ENCODE measurements around the gene MS4A5. TPM values are rescaled to one million over a fixed set of nuclear protein-coding genes. Genes with fewer than 3 reads are reported as not detected.
"Not testable (repeated sequence)": the region's sequence is repeated elsewhere in the genome, so short reads cannot be mapped to it uniquely, and the experiment has no call there.

MS4A5 gene
- total RNA-seq, 2 experiments from 2014 or later: not detected

DNA sequence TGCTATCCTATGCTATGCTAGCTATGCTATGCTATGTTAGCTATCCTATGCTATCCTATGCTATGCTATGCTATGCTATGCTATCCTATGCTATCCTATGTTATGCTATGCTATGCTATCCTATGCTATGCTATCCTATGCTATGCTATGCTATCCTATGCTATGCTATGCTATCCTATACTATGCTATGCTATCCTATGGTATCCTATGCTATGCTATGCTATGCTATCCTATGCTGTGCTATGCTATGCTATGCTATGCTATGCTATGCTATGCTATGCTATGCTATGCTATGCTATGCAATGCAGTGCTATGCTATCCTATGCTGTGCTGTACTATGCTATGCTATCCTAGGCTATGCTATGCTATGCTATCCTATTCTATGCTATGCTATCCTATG is 17.7 kb downstream of the MS4A5 start:
- Mint-ChIP-seq H3K27ac (no peak overlapping the region), H3K4me3 (no peak overlapping the region), H3K27me3 (ENCODE audit: low read depth) (no peaks in the 10 kb centered on the region), H3K9me3 (ENCODE audit: insufficient read depth) (no peaks in the 10 kb centered on the region), H3K36me3 (ENCODE audit: low read depth) (no peaks in the 10 kb centered on the region), H3K4me1 (ENCODE audit: low read depth) (peaks cover 12% of the 10 kb centered on the region)
- ATAC-seq: no peak
- no peak for DNase-seq
- ChIA-PET POLR2A (no interaction called here), CTCF (interaction anchor here (1.6 kb wide), 1 partner anchor 84 kb away, joined by 6 read pairs; no protein-coding TSS in a partner anchor)

DNA sequence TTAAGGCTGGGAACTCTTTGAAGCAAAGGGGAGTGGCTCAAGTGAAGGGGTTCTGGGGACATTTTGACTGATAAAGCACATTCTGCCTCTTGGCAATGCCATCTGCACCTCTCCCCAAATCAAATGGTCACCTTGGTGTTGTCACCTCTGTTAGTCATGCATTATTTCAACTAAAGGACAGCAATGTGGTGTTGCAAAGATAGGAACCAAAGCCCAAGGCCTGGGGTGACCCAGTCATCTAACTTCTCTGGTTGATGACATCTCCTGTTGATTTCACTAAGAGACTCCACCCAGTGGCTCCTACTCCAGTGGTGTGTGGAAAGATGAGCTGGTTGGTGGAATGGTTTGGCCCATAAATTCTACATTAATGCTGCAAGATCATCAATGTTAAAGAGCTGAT is 18.5 kb downstream of the MS4A5 start:
- Mint-ChIP-seq H3K27me3 (ENCODE audit: low read depth) (no peaks in the 10 kb centered on the region), H3K36me3 (ENCODE audit: low read depth) (no peaks in the 10 kb centered on the region), H3K4me3 (no peak overlapping the region), H3K27ac (no peak overlapping the region), H3K9me3 (ENCODE audit: insufficient read depth) (no peaks in the 10 kb centered on the region), H3K4me1 (ENCODE audit: low read depth) (peaks cover 10% of the 10 kb centered on the region)
- ATAC-seq (no peak), DNase-seq (no peak)
- ChIA-PET CTCF (interaction anchor here (1.6 kb wide), 1 partner anchor 85 kb away, joined by 6 read pairs; no protein-coding TSS in a partner anchor), POLR2A (no interaction called here)

DNA sequence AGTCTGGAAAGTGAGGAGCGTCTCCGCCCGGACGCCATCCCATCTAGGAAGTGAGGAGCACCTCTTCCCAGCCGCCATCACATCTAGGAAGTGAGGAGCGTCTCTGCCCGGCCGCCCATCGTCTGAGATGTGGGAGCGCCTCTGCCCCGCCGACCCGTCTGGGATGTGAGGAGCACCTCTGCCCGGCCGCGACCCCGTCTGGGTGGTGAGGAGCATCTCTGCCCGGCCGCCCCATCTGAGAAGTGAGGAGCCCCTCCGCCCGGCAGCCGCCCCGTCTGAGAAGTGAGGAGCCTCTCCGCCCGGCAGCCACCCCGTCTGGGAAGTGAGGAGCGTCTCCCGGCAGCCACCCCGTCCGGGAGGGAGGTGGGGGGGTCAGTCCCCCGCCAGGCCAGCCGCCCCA is 21.8 kb downstream of the MS4A5 start:
- H3K9me3 Mint-ChIP-seq (ENCODE audit: insufficient read depth); DNase-seq; ATAC-seq; H3K27ac Mint-ChIP-seq; H3K4me3 Mint-ChIP-seq; CTCF ChIA-PET; H3K36me3 Mint-ChIP-seq (ENCODE audit: low read depth); POLR2A ChIA-PET; H3K4me1 Mint-ChIP-seq (ENCODE audit: low read depth); H3K27me3 Mint-ChIP-seq (ENCODE audit: low read depth): not testable (repeated sequence)

DNA sequence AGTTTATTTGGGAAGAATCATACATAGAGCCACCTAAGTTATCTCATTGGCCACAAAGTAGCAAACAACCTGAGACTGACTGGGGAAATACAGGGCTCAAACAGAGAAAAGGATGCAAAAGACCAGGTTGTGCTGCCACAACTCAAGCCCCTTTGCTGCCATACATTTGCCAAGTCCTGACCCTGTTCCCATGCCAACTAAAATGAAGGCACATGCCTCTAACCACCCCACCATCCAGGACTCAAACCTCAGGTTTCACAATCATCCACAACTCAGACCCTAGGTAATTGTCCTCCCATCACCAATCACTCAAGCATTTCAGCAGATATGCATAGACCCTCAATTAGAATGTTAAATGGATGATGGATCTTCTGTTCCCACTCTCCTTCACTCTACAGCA is 24.8 kb downstream of the MS4A5 start:
- Mint-ChIP-seq H3K4me3 (no peak overlapping the region), H3K36me3 (ENCODE audit: low read depth) (no peaks in the 10 kb centered on the region), H3K9me3 (ENCODE audit: insufficient read depth) (no peaks in the 10 kb centered on the region), H3K27me3 (ENCODE audit: low read depth) (peaks cover 13% of the 10 kb centered on the region), H3K4me1 (ENCODE audit: low read depth) (no peaks in the 10 kb centered on the region), H3K27ac (no peak overlapping the region)
- DNase-seq (no peak), ATAC-seq (no peak)
- POLR2A ChIA-PET: no interaction called here
- CTCF ChIA-PET: no interaction called here

DNA sequence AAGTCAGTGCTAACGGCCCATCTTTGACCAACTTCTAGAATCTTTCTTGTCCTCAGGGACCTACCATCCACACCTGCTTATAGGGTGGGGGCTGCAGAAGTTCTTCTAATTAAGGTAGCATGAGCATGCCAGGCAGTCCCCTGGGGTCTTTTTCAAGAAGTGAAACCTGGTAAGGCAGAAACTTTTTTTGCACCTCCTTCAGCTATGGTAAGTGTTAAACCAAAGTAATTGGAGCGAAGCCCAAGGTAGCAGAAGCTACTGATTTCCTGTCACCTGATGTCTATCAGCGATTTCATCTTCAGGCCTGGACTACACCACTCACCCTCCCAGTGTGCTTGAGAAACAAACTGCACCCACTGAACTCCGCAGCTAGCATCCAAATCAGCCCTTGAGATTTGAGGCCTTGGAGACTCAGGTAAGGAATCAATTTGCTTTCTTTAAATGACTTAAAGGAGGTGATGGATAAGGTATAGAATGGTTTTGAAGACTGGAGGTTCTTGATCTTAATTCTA is 26.2 kb downstream of the MS4A5 start, which contains the start of gene MS4A1:
TSS of gene MS4A1 (plus strand) at position 317 of the 512 bp plus-strand sequence. CDS start 6,528 bp downstream, outside the sequence.
- no peaks in the 10 kb centered on the region for H3K4me1 Mint-ChIP-seq (ENCODE audit: low read depth)
- ChIA-PET POLR2A (no interaction called here), CTCF (no interaction called here)
- no peak within 1 kb of the TSS for H3K27ac Mint-ChIP-seq
- ATAC-seq: no peak
- no peaks in the 10 kb centered on the region for H3K9me3 Mint-ChIP-seq (ENCODE audit: insufficient read depth)
- no peak within 1 kb of the TSS for H3K4me3 Mint-ChIP-seq
- no peak for DNase-seq
- H3K27me3 Mint-ChIP-seq (ENCODE audit: low read depth): peaks cover 14% of the 10 kb centered on the region
- no peaks in the 10 kb centered on the region for H3K36me3 Mint-ChIP-seq (ENCODE audit: low read depth)

DNA sequence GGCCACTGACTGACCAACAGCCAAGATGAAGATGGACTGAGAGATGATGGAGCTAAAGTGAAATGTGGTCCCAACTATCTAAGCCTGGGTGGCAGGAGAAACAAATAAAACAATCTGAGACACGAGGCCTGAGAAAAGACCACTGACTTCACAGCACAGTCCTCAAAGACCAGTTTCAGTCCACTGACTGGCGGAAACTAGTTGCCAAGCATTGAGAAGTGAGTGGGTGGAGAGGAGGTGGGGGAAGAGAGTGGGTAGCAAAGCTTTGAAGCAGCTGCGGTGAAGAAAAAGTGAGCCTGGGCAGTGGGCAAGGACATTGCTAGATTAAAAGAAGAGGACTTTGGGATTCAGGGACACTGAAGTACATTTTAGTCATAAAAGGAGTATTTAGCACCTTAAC is 28.2 kb downstream of the MS4A5 start:
- no peaks in the 10 kb centered on the region for H3K4me1 Mint-ChIP-seq (ENCODE audit: low read depth)
- ATAC-seq: no peak
- H3K36me3 Mint-ChIP-seq (ENCODE audit: low read depth): no peaks in the 10 kb centered on the region
- CTCF ChIA-PET: no interaction called here
- no peak overlapping the region for H3K27ac Mint-ChIP-seq
- POLR2A ChIA-PET: no interaction called here
- DNase-seq: no peak
- H3K4me3 Mint-ChIP-seq: no peak overlapping the region
- H3K27me3 Mint-ChIP-seq (ENCODE audit: low read depth): peaks cover 14% of the 10 kb centered on the region
- no peaks in the 10 kb centered on the region for H3K9me3 Mint-ChIP-seq (ENCODE audit: insufficient read depth)

DNA sequence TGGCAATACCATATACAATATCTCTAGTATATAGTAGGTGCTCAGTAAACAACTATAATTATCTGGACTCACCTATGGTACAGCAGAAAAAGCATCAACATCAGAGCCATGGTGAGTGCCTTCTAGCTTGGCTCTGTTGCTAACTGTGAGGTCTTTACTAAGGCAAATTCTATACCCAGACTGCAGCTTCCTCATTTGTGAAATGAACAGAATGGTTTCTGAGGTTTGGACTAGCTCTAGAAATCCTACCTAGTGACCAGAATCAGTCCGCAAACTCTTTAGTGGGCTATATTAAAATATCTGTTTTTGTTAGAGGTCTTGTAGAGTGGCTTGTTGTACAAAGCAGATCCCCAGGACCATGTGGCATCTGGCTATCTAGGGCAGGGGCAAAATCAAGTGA is 30.0 kb downstream of the MS4A5 start:
- H3K4me3 Mint-ChIP-seq: no peak overlapping the region
- ATAC-seq: no peak
- H3K36me3 Mint-ChIP-seq (ENCODE audit: low read depth): no peaks in the 10 kb centered on the region
- ChIA-PET CTCF (no interaction called here), POLR2A (no interaction called here)
- DNase-seq: no peak
- peaks cover 18% of the 10 kb centered on the region for H3K27me3 Mint-ChIP-seq (ENCODE audit: low read depth)
- H3K27ac Mint-ChIP-seq: no peak overlapping the region
- no peaks in the 10 kb centered on the region for H3K9me3 Mint-ChIP-seq (ENCODE audit: insufficient read depth)
- H3K4me1 Mint-ChIP-seq (ENCODE audit: low read depth): no peaks in the 10 kb centered on the region

DNA sequence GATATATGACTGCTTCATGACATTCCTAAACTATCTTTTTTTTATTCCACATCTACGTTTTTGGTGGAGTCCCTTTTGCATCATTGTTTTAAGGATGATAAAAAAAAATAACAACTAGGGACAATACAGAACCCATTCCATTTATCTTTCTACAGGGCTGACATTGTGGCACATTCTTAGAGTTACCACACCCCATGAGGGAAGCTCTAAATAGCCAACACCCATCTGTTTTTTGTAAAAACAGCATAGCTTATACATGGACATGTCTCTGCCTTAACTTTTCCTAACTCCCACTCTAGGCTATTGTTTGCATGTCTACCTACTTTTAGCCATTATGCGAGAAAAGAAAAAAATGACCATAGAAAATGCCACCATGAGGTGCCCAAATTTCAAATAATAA is 39.5 kb downstream of the MS4A5 start:
- peaks cover 20% of the 10 kb centered on the region for H3K27me3 Mint-ChIP-seq (ENCODE audit: low read depth)
- POLR2A ChIA-PET: no interaction called here

DNA sequence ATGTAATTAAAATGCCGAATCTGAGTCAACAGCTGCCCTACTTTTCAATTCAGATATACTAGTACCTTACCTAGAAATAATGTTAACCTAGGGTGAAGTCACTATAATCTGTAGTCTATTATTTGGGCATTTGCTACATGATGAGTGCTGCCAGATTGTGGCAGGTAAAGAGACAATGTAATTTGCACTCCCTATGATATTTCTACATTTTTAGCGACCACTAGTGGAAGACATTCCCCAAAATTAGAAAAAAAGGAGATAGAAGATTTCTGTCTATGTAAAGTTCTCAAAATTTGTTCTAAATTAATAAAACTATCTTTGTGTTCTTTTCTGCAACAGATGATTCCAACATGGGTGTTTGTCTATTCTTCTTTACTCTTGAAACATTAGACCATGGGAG is 40.4 kb downstream of the MS4A5 start:
- POLR2A ChIA-PET: no interaction called here
- no peak for ATAC-seq
- H3K4me3 Mint-ChIP-seq: no peak overlapping the region
- DNase-seq: no peak
- no peak overlapping the region for H3K27ac Mint-ChIP-seq
- no peaks in the 10 kb centered on the region for H3K36me3 Mint-ChIP-seq (ENCODE audit: low read depth)
- no peaks in the 10 kb centered on the region for H3K4me1 Mint-ChIP-seq (ENCODE audit: low read depth)
- H3K27me3 Mint-ChIP-seq (ENCODE audit: low read depth): peaks cover 20% of the 10 kb centered on the region
- CTCF ChIA-PET: no interaction called here
- H3K9me3 Mint-ChIP-seq (ENCODE audit: insufficient read depth): no peaks in the 10 kb centered on the region

More for the DNA sequence above, 39.5 kb downstream of the MS4A5 start:
- ATAC-seq: no peak
- no peaks in the 10 kb centered on the region for H3K9me3 Mint-ChIP-seq (ENCODE audit: insufficient read depth)
- no peak overlapping the region for H3K27ac Mint-ChIP-seq
- no peak overlapping the region for H3K4me3 Mint-ChIP-seq
- CTCF ChIA-PET: no interaction called here
- H3K36me3 Mint-ChIP-seq (ENCODE audit: low read depth): no peaks in the 10 kb centered on the region
- DNase-seq: no peak
- H3K4me1 Mint-ChIP-seq (ENCODE audit: low read depth): no peaks in the 10 kb centered on the region

DNA sequence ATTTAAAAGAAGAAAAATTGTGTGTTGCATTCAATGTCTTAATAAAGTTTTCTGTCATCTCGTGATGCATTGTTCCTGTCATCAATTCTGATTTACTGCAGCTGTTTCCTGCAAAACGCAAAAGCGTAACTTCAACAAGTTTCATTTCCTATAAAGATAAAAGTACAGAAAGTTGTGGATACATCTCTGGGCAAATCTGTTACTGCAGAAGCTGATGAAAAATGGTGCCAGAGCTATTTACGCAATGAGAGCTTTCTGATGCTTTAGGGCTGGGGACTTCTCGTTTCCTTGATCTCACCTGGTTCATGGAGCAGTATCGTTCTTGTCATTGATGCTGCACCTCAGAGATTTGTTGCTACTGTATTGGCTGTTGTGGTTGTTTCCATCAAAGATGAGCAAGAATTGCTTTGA is 47.7 kb downstream of the MS4A5 start:
- H3K4me3 Mint-ChIP-seq: no peak overlapping the region
- H3K36me3 Mint-ChIP-seq (ENCODE audit: low read depth): no peaks in the 10 kb centered on the region
- no peaks in the 10 kb centered on the region for H3K9me3 Mint-ChIP-seq (ENCODE audit: insufficient read depth)
- ChIA-PET CTCF (no interaction called here), POLR2A (no interaction called here)
- H3K27ac Mint-ChIP-seq: no peak overlapping the region
- no peak for DNase-seq
- ATAC-seq: no peak
- H3K4me1 Mint-ChIP-seq (ENCODE audit: low read depth): no peaks in the 10 kb centered on the region
- H3K27me3 Mint-ChIP-seq (ENCODE audit: low read depth): peaks cover 29% of the 10 kb centered on the region

DNA sequence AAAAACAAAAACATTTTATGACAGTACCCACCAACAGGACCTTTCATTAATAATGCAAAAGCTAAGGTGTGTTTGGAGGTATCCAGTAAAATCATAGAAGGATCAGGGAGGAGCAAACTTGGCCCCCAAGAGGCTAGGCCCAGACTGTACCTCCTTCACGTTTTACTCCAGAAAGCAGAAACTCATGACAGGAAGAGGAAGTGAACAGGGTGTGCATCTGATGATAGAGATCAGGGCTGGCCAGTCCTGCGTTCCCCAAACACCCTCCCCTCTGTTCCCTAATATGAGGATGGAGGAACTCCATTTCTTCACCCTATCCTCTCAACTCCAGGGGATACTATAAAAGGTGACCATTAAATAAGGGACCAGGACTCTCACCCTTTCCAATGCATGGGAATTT is 53.0 kb downstream of the MS4A5 start:
- Mint-ChIP-seq H3K27me3 (ENCODE audit: low read depth) (peaks cover 27% of the 10 kb centered on the region), H3K9me3 (ENCODE audit: insufficient read depth) (no peaks in the 10 kb centered on the region), H3K4me1 (ENCODE audit: low read depth) (peaks cover 4% of the 10 kb centered on the region), H3K4me3 (no peak overlapping the region), H3K27ac (no peak overlapping the region), H3K36me3 (ENCODE audit: low read depth) (no peaks in the 10 kb centered on the region)
- no peak for ATAC-seq
- ChIA-PET POLR2A (no interaction called here), CTCF (no interaction called here)
- no peak for DNase-seq

DNA sequence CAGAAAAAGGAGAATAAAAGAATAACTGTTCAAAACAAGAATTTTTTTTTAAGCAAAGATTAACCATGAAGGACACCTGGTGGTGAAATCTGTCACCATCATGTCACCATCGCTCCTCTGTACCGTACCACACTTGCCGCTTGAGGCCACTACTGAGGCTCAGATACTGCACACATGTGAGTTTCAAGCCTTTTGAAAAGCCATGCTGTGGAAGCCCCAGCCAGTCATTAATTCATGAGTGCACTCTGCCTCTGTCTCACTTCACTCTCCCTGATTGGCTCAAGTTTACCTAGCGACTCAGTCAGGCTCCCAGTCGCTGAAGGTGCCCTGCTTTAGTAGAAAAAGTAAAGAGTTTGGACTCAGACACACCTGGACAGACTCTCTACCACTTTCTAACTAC is 56.6 kb downstream of the MS4A5 start:
- no peak for ATAC-seq
- no peak for DNase-seq
- CTCF ChIA-PET: interaction anchor here (1.3 kb wide), 1 partner anchor 123 kb away, joined by 5 read pairs; no protein-coding TSS in a partner anchor
- Mint-ChIP-seq H3K9me3 (ENCODE audit: insufficient read depth) (no peaks in the 10 kb centered on the region), H3K27ac (no peak overlapping the region), H3K27me3 (ENCODE audit: low read depth) (peaks cover 13% of the 10 kb centered on the region), H3K4me1 (ENCODE audit: low read depth) (peaks cover 4% of the 10 kb centered on the region), H3K36me3 (ENCODE audit: low read depth) (no peaks in the 10 kb centered on the region), H3K4me3 (no peak overlapping the region)
- POLR2A ChIA-PET: no interaction called here

DNA sequence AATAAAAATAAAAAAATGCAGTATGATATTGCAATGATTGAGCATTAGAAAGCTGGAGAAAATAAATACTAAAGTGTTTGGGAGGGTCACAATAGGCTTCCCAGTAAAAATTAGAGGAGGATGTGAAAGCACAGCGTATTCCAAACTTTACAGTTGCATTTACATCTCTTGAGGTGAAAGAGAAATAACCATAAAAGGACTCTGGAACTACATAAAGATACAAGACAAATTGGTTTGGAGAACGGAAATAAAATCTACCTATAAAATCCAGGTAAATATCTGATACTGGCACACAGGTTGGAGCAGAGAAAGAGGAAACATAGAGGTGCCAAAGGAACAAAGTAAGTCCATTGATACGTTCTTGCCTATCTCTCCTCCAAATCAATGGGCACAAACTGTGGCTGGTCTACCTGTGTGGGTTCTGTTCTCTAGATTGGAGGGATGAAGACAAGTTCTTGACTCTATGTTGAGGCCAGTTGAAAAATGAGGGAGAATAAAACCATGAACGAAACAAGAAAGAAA is 63.2 kb downstream of the MS4A5 start, which contains the start of gene MS4A12:
TSS of gene MS4A12 (plus strand) at position 291 of the 522 bp plus-strand sequence. CDS start 4,541 bp downstream, outside the sequence.
- POLR2A ChIA-PET: no interaction called here
- Mint-ChIP-seq H3K4me3 (no peak within 1 kb of the TSS), H3K27ac (no peak within 1 kb of the TSS), H3K4me1 (ENCODE audit: low read depth) (no peaks in the 10 kb centered on the region), H3K36me3 (ENCODE audit: low read depth) (no peaks in the 10 kb centered on the region), H3K9me3 (ENCODE audit: insufficient read depth) (no peaks in the 10 kb centered on the region), H3K27me3 (ENCODE audit: low read depth) (peaks cover 32% of the 10 kb centered on the region)
- no peak for DNase-seq
- CTCF ChIA-PET: no interaction called here
- no peak for ATAC-seq
